NCI-H2029 (cell line): ENCODE results near the gene FEM1B.

Experiments used
- DNase-seq: peaks from one replicate; lab custom pipeline; 2025; lab: John Stamatoyannopoulos, UW

Gene FEM1B

GRCh38 chr15:68309024-68309423, 31.5 kb downstream of the FEM1B start:
- DNase-seq: no peak

- no peak for DNase-seq
These were observed 32.7 kb downstream of the FEM1B start for GRCh38 chr15:68310178-68310803.

GRCh38 chr15:68310804-68311463, 33.4 kb downstream of the FEM1B start:
- DNase-seq: no peak

- DNase-seq: no peak
These were observed 33.9 kb downstream of the FEM1B start for GRCh38 chr15:68311464-68311835.

- DNase-seq: no peak
These were observed 34.5 kb downstream of the FEM1B start for GRCh38 chr15:68311859-68312557.

DNA sequence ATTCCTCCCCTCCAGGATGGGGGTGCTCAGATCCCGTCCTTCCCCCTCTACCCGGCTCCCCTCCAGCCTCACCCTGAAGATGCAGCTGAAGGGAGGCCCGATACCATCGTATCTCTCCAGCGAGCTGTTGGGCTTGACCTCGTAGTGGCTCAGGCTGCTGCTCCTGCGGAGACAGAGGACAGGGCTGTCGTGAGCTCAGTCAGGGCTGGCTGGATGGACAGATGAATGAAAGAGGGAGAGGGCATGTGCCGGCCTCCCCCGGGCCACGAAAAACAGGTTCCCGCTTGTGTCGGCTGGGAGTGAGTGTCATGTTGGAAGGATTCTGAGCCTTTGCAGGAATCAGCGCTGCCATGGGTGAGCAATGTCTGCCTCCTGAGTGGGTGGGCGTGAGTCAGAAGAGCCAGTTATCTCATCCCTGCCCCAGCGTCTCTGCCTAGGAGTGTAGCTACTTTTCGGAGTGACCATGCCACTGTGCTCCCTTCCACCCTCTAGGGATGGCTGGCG, 35.2 kb downstream of the FEM1B start:
- DNase-seq: no peak

DNA sequence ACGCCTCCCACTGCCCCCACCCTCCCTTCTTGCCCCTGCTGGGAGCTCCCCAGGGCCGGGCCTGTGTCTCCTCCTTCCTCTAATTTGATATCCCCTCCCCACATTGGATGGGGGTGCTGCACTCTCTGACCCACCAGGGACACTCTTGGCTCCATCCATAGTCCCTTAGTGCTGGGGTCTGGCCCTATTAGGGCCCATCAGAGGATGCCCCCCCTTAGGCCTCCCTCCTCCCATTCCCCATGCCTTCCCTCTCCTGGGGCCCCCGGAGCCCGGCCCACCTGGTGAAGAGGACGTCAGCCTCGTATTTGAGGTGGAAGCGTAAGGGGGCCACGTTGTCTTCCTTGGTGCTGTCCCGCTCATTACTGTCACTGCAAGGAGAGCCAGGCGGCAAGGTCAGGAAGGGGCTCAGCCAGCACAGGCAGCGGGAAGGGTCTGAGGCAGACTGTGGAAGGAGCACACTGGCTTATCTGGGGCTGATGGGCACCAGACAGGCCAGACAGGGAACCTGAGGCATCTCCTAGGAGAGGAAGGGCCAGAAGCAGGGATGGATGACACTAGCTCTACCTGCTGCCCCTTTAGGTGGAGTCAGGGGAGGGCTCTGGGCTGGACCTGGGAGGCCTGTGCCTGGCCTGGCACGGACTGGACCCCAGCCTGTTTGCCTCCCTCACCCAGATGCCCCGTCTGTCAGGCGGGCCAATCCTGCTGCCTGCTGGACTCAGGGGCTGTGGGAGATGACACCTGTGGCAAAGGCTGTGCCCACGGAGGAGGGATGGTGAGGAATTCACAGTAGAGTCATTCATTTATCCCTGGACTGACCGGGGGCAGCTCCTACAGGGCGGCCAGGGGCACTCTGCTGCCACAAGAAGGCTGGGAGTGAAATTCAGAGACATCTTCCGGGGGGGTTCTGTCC, 36.2 kb downstream of the FEM1B start:
- no peak for DNase-seq

DNA sequence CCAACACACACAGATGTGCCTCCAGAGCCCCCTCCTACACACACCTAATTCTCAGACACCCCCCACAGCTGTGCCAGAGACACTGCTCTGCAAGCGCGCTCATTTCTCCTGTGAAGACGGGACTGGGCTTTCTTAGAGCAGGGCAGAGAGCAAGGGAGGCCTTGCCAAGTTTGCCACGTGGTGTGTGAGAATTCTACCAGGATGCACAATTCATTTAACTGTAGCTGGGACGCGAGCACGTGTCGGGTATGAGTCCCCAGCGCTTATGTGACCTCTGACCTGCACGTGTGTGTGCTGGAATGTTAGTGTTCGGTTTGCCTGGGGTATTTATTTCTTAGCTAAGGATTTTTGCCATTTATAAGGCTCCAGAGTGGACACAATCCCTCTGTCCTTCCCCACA, 37.0 kb downstream of the FEM1B start:
- DNase-seq: no peak

DNA sequence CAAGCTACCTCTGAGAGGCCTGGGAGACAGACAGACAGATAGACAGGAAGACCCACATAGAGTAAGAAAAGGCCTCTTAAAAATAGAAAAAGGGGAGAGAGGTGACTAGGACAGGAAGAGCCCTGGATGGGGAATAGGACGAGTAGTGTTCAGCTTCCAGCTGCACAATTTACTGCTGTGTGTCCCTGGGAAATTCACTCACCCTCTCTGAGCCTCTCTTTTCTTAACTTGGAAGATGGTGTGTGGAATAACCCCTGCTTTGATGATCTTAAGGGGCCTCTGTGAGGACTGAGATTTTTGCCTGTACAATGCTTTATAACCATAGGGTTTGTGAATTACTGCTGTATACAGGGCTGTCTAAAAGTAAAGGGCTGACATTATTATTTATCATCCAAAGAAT, 37.5 kb downstream of the FEM1B start:
- DNase-seq: no peak

- DNase-seq: no peak
These were observed 38.0 kb downstream of the FEM1B start for GRCh38 chr15:68315495-68316031.

GRCh38 chr15:68316061-68316804, 38.7 kb downstream of the FEM1B start:
- no peak for DNase-seq

DNA sequence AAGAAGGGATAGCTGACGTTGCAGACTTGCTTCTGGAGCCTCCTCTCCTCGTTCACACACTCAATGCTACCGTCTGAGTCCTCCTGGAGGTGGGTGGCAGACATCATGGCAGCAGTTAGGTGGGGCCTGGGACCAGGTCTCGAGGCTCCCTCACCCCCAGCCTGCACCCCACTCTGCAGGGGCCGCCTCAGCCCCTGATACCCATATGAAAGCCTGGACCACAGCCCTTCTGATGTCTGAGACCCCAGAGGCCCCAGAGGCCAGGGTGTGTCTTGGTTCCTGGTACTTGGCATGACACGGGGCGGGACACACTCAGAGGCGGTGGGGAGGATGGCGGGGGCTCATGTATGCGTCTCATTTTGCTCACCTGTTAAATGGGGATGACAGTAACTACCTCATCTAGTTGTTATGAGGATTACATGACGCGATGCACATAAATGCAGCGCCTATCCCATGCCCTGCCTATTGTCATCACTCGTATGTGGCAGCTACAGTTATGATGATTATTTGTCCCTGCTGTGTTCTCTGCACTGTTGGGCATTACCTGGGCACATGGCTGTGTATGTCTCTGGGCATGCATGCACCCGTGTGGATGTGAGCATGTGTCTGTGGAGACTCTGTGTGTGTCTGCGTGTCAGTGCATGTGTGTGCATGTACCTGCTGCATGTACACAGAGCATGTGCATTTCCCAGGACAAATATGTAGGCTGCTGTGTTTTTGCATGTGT, 39.9 kb downstream of the FEM1B start:
- DNase-seq: no peak

DNA sequence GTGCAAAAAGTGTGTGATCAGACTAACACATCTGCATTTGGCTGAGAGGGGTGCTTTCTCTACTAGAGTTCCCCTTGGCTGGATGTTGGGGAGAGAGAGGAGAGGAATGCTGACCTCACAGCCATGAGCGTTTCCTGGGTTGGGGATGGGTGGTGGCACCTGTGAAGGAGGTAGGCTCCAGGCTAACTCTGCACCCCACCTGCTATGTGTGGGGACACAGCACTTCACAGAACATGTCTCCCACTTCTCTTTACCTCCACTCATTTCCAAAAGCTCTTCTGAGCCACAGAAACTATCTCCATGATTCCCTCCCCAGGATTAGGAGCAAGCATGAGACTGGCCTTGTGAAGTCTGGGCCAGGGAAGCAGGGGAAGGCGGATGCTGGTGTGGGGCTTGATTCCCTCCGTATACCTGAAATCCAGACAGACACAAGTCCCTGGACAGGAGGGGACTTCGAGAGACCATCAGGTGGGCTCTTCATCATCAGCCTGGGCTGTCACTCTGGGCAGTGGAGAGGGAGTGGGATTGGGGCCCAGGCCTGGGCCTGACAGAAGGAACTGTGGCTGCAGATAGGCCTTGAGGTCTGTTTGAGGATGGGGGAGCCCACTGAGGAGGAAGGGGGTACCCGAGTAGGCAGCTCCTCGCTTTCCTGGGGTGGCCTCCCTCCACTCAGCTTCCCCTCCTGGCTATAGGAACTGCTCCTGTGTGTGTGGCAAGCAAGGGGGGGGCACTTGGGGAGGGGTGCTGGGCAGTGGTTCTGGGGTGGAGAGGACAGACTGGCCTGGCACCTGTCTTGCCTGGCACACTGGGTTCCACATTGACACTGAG, 40.7 kb downstream of the FEM1B start:
- no peak for DNase-seq

DNA sequence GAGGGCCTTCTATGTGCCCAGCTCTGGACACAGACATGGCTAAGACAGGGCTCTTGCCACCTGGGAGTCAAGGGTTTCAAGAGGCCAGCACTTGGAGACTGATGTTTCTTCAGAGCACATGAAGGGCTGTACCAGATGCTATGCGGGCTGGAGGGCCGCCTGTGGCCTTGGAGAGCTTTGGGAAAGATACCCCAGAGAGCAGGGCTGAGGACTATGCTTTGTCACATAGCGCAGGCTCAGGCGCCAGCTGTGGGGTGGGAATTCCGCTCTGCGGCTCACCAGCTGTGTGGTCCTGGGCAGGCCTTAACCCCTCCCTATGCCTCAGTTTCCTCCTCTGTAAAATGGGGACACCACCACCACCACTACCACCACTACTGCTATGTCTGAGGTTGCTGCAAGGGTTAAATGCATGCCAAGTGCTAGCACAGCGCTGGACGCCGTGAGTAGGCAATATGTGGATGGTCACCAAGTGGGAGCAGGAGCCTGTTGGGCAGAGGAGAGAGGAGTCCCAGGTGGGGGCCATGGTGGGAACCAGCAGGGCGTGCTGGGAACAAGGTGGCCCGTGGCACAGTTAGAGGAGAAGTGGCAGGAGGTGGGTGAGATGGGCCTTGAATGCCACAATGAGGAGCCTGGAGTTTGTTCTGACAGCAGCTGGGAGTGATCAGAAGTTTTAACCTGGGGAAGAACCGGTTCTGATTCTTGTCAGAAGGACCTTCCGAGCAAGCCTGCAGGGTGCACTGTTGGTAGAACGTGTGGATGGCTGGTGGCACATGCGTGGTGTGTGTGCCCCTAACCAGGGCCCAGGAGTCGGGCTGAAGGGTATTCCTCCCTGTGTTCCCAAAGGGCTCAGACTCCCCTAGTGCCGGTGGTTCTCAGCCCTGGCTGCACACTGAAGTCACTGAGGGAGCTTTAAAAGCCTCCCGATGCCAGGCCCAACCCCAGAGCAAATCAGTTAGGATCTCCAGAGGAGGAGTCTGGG, 41.7 kb downstream of the FEM1B start:
- no peak for DNase-seq

- DNase-seq: no peak
These were observed 42.5 kb downstream of the FEM1B start for GRCh38 chr15:68319997-68320396.

DNA sequence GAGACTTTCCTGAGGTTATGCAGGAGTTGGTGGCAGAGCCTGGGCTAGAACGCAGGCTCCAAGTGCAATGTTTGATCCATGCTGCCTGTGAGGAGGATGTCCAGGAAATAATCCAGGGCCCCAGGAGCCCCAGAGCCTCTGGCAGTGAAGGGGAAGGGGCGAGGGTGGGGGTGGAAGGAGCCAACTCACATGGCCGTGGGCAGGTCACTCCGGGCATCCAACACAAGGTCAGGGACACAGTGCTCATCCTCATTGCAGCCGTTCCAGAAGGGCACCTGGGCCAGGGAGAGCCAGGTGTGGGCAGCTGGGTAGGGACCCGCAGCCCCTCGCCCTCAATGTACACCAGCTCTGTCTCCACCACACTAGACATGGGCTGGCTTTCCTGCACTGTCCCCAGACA, 43.7 kb downstream of the FEM1B start:
- DNase-seq: no peak

GRCh38 chr15:68322796-68323195, 45.3 kb downstream of the FEM1B start:
- DNase-seq: no peak

- DNase-seq: no peak
These were observed 48.2 kb downstream of the FEM1B start for GRCh38 chr15:68325726-68326125.
